CD4-positive, alpha-beta T cell treated with Interleukin-1 beta for 1 hour (primary cell): Measurements from ENCODE around the gene TPPP.
"Not testable (repeated sequence)": the region's sequence is repeated elsewhere in the genome, so short reads cannot be mapped to it uniquely, and the experiment has no call there.

Experiments
- DNase-seq, 2 donors: peaks; one replicate each; pipeline ENCODE4 v3.0.0-alpha.2; 2020 to 2022

TPPP gene

DNA sequence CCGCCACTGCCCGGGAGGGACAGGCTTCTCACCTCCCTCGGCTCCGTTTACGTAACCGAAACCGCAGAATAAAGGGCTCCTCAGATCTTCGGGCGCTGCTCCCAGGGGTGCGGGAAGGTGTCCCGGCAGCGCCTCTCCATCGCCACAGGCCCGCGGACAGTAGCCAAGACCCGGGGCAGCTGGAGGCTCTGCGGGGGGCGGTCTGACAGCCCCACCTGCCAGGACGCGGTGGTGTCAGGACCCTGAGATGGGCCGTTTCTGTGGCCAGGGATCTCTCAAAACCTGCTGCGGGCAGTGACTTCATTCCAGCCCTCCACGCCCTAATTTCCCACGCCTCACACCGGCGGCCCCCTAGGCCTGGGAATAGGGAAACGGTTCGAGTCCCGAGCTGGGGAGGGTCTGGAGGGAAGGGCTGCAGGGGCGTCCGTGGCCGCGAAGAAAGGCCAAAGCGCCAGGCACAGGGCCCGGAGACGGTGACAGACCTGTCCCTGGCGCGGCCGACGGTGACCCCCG is 567 bp downstream of the TPPP start:
- DNase-seq: peak; percentile 31 to 47

DNA sequence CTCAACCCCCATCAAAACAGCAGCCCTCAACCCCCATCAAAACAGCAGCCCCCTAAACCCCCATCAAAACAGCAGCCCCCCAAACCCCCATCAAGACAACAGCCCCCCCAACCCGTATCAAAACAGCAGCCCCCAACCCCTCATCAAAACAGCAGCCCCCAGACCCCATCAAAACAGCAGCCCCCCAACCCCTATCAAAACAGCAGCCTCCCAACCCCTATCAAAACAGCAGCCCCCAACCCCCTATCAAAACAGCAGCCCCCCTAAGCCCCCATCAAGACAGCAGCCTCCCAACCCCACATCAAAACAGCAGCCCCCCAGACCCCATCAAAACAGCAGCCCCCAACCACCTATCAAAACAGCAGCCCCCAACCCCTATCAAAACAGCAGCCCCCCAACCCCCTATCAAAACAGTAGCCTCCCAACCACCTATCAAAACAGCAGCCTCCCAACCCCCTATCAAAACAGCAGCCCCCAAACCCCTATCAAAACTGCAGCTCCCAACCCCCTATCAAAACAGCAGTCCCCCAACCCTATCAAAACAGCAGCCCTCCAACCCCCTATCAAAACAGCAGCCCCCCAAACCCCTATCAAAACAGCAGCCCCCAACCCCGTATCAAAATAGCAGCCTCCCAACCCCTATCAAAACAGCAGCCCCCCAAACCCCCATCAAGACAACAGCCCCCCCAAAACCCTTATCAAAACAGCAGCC is 1.2 kb downstream of the TPPP start:
- DNase-seq: no peak

DNA sequence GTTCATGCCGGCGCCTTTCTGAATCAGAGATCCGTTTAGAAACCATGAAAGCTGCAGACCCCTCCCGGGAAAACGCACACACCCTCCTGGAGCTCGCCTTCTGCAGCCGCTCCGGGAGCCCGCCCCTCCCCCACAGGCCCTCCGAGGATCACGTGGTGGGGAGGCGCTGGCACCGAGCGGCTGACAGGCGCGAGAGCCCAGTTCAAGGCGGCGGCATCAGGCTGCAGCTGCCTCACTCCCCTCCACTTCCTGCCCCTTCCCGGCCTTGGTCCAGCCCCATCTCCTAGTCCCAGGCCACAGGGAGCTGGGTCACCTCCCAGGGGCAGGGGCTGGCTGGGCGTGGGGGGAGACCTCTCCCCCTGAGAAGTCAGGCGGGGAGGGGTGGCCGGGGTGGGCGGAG is 2.1 kb downstream of the TPPP start:
- not testable (repeated sequence) for DNase-seq

DNA sequence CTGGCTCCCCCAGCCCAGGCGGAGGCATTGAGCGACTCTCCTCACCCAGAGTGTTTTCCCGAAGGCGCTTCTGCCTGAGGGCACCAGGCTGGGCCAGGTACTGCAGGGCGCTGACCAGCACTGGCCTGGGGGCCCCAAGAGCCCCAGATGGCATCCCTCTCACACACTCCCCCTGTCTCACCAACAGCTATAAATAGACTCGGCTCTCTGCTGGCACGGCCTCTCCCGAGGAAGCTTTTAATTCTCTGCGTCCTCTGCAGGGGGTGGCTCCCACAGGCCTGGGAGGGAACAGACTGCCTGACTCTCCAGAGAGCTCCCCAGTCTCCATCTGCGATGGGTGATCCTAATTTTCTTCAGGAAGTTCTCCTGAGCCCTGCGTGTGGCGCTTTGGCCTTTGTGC is 2.9 kb downstream of the TPPP start:
- DNase-seq: not testable (repeated sequence)

DNA sequence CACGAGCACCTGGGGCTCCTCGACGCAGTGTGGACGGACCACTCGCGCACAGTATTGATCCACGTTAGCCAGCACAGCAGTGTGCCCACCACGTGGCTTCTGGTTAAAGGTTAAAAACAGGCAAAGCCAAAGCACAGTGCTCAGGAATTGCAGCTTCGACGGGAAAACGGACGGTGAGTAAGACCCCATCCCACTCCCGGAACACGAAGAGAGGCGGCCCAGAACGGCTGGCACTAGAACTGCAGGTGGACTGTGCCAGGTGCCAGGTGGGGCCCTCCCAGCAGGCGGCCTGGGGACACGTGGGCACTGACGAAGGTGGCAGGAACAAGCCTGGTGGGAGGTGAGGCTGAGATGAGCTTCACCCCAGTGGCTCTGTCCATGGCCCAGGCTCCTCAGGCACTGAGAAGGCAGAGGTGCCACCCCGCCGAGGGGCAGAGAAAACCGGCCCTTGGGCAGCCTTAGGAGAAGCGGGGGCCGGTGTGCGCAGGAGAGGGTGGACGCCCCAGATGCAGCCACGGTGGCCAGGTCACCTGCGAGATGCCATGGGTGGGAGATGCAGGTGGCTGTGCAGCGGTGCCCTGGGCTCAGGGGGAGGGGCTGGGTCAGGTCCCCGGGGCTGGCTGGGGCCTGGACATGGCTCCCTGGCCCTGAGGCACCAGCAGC is 4.7 kb downstream of the TPPP start:
- DNase-seq: not testable (repeated sequence)

DNA sequence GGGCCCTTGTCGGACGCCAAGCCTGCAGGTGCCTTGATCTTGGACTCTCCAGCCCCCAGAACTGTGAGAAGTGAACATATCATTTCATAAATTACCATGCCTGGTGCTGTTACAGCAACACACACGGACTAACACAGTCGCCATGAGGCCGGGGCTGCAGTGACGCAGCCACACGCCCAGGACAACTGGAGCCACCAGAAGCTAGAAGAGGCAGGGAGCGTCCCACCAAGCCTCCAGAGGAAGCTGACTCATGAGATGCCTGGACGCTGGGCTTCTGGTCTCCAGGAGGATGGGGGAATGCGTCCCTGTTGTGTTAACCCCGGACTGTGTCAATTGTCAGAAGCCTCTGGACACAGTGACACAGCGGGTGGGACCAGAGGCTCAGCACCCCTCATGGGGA is 6.2 kb downstream of the TPPP start:
- DNase-seq: not testable (repeated sequence)

DNA sequence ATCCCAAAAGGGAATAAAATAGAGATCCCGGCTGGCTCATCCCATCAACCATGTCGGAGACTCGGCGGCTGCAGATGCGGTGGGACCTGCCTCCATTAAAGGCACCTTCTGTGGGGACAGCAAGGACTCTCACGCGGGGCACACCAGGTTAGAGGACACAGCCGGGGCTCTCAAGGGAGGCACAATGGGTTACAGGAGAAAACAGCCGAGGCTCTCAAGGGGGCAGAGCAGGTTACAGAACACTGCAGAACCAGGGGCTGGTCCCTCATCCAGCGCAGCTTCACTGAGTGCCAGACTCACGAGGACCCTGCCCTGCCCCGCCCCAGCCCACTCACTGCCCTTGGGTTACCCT is 7.0 kb downstream of the TPPP start:
- not testable (repeated sequence) for DNase-seq

DNA sequence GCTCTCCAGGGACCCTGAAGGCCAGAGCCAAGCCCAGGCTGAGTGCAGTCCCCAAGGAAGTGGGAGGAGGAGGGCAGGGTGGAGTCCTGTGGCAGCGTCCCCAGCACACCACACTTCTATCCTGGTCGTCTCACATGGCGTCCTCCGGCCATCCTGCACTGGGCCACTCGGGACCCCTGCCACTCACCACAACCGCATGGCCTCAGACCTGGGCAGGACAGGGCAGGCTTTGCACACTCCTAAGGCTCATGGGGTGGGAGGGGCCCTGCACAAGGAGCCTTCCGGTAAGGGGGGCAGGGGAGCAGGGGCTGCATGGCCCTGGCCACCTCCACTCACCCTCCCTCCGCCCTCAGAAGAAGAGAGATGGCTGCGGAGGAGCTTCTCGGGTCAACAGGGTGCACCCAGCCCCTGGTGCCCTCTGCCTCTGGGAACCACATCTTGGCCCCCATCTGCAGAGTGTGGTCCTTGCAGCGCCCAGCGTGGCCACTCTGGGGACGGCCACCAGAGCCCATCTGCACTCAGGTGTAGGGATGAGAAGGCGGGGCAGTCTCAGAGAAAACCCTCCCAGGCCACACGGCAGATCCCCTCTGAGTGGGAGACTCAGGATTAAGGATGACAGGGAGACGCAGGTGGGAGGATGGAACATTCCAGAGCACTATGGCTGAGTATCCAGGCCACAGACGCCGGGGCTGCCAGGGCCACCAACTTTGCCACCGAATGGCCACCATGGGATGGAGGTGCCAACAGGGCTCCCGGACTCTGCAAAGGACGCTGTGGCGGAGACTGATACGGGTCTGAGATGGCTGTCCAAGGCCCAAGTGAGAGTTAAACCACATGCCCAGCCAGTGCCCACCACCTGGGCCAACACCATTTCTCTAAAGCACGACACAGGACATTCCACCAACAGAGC is 7.6 kb downstream of the TPPP start:
- no peak for DNase-seq

DNA sequence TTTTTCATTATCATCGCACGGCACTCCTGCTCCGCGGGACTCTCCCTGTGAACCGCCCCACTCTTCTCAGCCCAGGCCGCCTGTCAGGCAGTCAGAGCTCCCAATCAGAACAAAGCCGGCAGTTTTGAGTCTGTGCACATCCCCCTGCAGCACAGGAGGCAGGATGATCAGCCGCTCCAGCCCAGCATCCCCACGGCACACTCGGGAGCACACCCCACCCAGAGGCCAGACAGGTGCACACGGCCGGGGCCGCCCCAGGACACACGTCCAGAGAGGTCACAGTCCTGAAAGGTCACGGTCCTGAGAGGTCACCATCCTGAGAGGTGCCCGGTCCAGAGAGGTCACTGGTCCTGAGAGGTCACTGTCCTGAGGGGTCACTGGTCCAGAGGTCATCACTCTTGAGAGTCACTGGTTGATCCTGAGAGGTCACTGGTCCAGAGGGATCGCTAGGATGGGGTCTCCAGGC is 8.4 kb downstream of the TPPP start:
- no peak for DNase-seq

DNA sequence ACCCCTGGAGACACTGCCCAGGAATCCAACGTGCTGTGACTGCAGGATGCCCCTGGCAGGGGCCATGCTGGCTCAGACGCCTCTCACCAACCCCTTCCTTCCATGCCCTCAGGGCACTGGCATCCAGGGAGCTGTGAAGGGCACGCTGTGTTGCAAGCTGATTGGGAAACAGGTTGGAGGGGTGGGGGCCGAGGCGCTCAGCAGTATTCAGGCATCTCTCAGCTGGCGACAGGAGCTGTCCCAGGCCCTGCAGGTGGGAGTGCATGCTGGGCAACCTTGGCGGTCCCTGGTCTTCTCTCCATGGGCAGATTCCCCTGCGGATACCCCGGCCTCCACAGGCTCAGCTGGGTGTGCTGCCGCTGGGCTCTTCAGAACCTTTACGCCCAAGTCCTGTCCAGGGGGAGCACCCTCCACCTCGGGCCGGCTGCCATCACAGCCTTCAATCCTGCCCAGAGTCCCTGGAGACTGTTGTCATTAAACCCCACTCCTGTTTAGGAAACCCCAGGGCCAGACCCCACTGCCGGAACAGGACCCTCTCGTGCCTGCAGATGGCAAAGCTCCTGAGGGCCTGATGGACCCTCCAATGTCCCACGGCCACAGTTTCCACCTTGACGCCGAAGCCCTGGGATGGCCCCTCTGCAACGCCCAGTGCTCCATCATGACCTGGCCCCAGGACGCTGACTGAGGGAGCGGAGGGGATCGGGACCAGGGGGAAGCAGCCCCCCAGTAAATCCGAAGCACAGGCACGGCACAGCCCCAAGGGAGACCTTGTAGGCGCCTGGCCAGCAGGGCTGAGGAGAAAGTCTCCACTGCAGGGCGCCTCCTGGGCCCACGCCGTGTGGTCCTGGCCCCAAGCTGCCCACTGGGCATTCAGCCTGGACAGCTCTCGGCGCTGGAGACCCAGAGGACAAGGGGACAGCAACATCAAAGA is 9.3 kb downstream of the TPPP start:
- DNase-seq: no peak

DNA sequence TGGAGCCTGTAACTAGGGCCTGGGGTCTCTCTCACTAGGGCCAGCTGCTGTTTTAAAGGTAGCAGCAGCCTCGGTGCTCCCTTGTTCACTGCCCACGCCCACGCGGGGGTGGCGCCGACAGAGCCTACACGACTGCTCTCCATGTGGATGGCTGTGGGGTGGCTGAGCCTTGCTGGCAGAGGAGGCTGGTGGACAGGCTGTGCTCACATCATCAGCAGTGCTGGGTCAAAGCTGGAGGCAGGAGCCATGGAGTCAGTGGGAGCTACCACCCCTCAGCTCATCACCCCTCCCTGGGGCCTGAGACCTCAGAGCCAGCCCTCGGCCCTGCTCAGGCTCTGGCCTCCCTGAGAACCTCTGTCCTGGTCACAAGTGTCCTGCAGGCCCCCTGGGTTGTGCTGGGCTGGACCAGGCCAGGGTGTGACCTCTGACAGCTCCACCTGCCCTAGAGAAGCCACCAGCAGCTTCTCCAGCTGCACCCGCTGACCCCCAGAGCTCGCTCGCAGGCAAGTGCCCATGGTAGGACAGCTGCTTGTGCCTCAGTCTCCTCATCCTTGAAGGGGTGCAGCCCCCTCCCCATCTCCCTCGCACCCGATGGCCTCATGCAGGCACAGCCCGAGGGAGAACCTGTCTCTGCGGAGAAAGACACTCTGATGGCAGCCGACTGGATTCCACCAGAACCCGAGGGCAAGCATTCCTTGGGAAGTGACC is 10.3 kb downstream of the TPPP start:
- not testable (repeated sequence) for DNase-seq

DNA sequence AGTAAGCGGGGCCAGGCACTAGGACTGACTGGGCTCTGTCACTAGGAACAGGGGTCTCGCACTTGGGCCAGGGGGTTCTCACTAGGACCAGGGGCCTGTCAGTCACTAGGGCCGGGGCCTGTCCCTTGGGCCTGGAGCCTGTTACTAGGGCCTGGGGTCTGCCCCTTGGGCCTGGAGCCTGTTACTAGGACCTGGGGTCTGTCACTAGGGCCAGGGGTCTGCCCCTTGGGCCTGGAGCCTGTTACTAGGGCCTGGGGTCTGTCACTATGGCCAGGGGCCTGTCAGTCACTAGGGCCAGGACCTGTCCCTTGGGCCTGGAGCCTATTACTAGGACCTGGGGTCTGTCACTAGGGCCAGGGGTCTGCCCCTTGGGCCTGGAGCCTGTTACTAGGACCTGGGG is 10.9 kb downstream of the TPPP start:
- not testable (repeated sequence) for DNase-seq

DNA sequence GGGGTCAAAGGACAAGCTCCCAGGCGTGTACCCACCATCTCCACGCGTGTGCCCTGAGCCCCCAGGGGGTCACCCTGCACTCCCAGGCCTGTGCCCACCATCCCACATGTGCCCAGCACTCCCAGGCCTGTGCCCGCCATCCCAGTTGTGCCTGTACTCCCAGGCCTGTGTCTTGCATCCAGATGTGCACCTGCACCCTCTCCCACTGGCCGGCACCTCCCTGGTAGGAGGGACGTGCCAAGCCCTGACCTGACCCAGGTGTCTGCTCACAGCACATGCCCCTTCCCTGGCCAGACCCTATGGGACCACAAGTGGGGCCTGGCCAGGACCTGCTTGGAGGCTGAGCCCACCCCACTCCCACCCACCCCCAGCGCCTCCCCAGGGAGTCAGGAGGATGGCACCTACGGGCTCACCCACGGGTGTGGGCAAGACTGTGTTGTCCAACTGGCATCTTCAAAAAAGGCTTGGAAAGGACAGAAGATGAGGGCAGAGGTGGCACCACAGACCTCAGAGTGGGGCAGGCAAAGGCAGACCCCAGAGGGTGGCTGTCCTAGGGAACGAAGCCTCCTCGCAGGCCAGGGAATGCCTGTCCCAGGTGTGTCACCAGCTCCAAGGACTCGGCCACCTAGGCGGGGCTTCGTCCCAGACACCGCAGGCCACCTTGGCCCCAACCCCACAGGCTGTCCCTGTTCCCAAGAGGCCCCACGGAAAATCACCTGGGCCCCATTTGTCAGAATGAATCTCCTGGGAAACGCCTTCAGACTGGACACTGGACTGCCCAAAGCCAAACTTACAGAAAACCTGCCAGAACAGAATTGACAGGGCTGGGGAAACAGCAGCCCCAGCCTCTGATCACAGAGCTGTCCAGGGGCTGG is 11.6 kb downstream of the TPPP start:
- DNase-seq: not testable (repeated sequence)

DNA sequence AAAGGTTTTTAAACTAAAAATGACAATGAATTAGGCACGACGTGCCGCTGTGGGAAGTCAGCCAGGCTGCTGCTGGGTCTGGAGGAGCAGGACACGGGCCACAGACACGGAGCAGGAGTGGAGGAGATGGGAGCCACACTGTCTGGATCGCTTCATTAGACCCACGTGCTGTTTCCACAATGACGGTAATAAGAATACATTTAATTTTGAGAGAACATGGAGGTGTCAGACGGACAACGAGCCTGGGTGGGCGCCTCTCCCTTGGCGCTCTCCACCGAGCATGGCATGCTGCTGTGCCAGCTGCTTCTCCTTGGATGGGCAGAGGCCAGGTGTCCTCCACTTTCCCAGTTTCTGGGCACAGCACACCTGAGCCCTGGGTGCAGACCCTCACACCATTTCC is 12.3 kb downstream of the TPPP start:
- DNase-seq: not testable (repeated sequence)

DNA sequence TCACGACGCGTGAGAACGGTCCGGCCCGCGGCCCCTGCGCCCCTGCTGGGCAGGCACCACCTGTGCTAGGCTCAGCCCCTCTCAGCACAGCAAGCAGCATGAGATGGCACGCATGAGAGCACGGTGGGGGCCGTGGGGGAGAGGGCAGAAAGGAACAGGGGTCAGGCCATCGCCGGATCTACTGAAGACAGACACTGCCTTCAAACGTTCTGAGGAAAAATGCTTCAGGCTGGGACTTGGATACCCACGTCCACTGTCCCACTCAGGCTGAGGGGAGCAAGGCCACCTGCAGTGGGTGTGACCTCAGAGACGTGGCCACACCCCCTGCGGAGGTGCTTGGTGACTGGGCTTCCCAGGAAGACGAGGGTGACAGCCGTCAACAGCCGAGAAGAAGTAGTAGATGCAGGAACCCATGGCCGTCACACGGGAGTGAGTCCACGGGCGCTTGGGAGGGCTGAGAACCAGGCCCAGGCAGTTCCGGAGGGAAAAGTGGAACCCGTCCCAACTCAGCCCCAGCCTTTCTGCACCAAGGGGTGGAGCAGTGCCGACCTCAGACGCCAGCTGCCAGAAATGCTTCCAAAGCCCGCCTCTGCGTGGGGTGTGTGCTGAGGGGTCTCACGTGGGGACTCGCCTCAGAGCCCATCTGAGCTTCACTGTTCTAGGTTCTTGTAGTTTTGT is 12.9 kb downstream of the TPPP start:
- not testable (repeated sequence) for DNase-seq

DNA sequence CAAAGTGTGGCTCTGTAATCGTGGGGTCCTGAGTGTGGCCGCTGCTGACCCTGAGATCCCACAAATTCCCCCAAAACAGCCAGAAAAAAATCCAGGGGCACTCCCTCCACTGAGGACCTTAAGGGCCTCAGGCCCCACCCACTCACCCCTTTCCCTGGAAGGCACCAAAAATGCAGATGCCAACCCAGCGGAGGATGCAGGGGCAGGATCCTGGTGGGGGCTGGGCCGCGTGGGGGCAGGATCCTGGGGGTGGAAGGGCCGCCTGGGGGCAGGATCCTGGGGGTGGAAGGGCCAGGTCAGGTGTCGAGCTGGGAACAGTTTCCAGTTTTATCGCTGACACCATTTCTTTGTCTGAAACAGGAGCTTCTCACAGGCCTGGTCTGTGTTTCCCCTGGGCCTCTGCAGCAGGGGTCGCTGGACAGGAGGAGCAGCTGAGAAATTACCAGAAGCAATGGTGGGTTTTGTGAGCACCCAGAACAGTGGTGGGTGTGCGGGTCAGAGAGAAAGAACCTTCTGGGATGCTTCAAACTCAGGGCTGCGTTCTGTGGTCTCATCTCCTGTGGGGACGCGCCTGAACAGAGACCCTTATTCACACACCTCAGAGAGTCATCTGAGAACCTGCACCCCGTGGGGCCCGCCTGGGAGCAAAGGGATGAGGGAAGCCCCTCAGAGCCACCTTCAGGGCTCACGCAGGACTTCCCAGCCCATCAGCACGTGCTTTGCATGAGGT is 13.8 kb downstream of the TPPP start:
- not testable (repeated sequence) for DNase-seq

DNA sequence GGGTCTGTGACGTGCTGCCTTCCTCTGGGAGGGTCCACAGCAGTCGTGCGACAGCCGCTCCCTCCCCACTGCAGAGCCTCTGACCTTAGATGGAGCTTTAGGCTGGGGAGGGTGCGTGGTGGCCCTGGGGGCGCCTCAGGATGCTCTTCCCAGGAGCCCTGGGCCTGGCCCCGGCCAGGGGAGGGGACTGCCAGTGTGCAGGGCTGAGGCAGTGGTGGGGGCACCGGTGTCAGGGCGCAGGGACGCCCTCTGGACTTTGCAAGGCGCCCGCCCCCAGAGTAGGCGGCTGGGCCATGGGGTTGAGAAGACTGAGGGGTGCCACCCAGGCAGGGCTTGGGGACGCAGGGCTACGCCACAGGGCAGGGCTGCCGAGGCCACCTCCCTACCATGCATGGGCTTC is 14.6 kb downstream of the TPPP start:
- DNase-seq: not testable (repeated sequence)

DNA sequence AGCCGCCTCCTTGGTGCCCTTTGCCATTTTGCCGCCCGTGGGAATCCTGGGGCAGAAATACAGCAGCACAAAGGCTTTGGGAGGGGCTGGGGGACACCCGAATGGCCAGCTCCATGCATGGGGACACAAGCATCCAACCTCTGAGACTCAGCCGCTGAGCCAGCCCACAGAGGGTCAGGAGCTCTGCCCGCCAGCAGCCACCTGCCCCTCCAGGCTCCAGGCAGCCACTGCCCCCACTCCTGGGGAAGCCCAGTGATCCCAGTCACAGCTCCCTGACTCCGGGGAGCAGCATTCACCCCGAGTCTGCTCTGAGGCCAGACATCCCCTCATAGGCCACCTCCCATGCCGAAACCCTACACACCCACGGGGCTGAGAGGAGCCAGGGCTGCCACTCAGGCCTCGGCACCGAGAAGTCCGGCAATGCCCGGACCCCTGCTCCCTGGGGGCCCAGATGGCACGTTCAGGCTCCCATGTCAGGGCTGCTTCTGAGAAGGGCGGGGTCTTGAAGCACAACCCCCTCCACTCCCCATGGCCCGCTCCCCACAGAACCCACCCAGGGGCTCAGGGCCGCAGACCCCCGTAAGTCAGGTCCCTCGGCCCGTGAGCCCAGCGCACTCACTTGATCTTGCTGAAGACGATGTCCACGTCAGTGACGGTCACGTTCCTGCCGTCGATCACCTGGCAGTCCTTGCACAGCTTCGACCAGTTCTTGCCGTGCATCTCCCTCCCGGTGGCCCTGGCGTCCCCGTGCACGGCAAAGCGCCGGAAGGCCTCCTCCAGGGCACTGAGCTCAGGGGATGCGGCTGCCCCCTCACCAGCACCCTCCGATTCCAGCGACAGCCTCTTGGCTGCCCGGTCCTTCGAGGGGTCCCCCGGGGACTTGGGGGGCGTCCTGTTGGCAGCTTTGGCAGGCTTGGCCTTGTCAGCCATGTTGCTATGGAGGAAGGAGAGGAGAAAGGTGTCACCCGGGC is 15.7 kb downstream of the TPPP start:
- DNase-seq: no peak
